Right lobe of liver (tissue), 6 donors: ENCODE results near the gene RASSF8. TPM values are rescaled to one million over a fixed set of nuclear protein-coding genes. Genes with fewer than 3 reads are reported as not detected.

Experiments
- ATAC-seq, 4 donors: fragments of 200-7000 bp; cut with Tn5 transposase; one replicate each; pipeline ENCODE4 v1.9.1; 2020; ENCODE audit warnings: mild to moderate bottlenecking in 4 of 4, moderate library complexity in 4 of 4
- DNase-seq, 3 donors: peaks; one replicate each; pipeline ENCODE4 v3.0.0-alpha.2; 2020
- H3K27ac ChIP-seq, 3 donors: fragments of 200-600 bp; one replicate each; pipeline ENCODE4 v1.8.0; 2022
- H3K27me3 ChIP-seq, 2 donors: fragments of 200-600 bp; one replicate each; pipeline ENCODE4 v1.8.0; 2022
- H3K36me3 ChIP-seq, 4 donors: fragments of 200-600 bp; sonication (generic) in 1 of 4; one replicate each; pipeline versions ENCODE4 v1.5.1 to v1.8.0; 2017 to 2022; ENCODE audit warnings: control low read depth in 1 of 4
- H3K4me1 ChIP-seq, 4 donors: fragments of 200-600 bp; sonication (generic) in 1 of 4; one replicate each; pipeline versions ENCODE4 v1.5.1 to v1.8.0; 2017 to 2022; ENCODE audit warnings: control low read depth in 1 of 4
- H3K4me3 ChIP-seq, 3 donors: fragments of 200-600 bp; one replicate each; pipeline ENCODE4 v1.8.0; 2022
- H3K9me3 ChIP-seq, 4 donors: fragments of 200-600 bp; sonication (generic) in 1 of 4; one replicate each; pipeline versions ENCODE4 v1.5.1 to v1.8.0; 2017 to 2022; ENCODE audit warnings: control low read depth in 1 of 4
- POLR2A ChIP-seq: fragments of 450-650 bp; IDR thresholded peaks from one replicate; pipeline ENCODE4 v1.6.1; 2017; ENCODE audit warnings: antibody characterized with exemption, mild to moderate bottlenecking
- WGBS: methylation state at CpG from one replicate; pipeline ENCODE4 v1.1.6; 2018; ENCODE audit warnings: low coverage, low lambda C conversion rate; ENCODE audit not compliant: insufficient coverage; ENCODE audit errors: missing lambda C conversion rate; 5-methylcytosine and 5-hydroxymethylcytosine counted together
- intact Hi-C, 2 donors: fragments of 100-400 bp; cut with DNase I; formaldehyde crosslinking; loops; one replicate each; pipeline versions ENCODE4 v1.11.2 to v1.14.1; 2022
- total RNA-seq, 6 experiments: library from RNA; depleted of rRNA in 2 of 6; stranded (reverse); fragments of >200 nt in 2 of 6; fragmentation: NEBNext Ultra II Directional in 3 of 6; extraction: Animal tissue kit (Norgen Biotek cat#: 25700) in 3 of 6; gene quantifications; one replicate each; pipeline versions ENCODE4 v1.1.0 to v1.2.4, GENCODE V29; 2016 to 2023
- TF ChIP-seq, protein P1 (sequence below), 4 donors: fragments of 200-600 bp in 3 of 4; fragments of 450-650 bp in 1 of 4; IDR thresholded peaks; one replicate each; pipeline versions ENCODE4 v1.5.1 to v1.8.0; 2016 to 2022; ENCODE audit warnings: antibody characterized with exemption in 4 of 4, mild to moderate bottlenecking in 2 of 4
- donor health status: DM: no; HTN: yes; CAD: no.
- donor health status: DM: no; HTN: no; CAD: no.
- donor health status: DM: no; HTN: no; CAD: no.
- donor health status: DM: no; HTN: yes; CAD: no.
- donor health status: DM: no; HTN: yes; CAD: no.

Gene RASSF8
- total RNA-seq, 6 experiments from 2014 or later: 3.9 to 12.4 (median 7.3) TPM

DNA sequence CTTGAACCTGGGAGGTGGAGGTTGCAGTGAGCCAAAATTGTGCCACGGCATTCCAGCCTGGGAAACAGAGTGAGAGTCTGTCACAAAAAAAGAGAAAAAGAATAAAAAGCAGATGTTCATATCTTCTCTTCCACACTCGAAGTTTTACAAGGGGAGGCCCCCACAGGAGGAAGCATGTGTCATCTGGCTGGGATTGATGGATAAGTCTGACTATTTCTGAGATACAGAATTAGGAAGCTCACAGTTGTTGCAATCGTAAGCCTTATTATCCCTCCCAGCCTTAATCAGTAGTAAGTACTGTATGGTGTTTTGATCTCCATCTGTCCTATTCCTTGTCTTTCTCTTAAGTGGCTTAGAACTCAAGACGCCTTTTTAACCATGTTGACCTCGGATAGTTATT, 31.9 kb upstream of the RASSF8 start:
- no peaks in the 10 kb centered on the region for H3K36me3 ChIP-seq
- no peaks in the 10 kb centered on the region for H3K9me3 ChIP-seq
- no peaks in the 10 kb centered on the region for H3K27me3 ChIP-seq
- no peak for ATAC-seq
- DNase-seq: no peak
- intact Hi-C loops: no loop called here
- no peaks in the 10 kb centered on the region for H3K4me1 ChIP-seq
- WGBS: 46% methylated on average over 5 of the region's 5 CpGs
- H3K4me3 ChIP-seq: no peak overlapping the region
- no peak overlapping the region for H3K27ac ChIP-seq
- TF ChIP-seq POLR2A: no peak
- TF ChIP-seq, protein P1, sequence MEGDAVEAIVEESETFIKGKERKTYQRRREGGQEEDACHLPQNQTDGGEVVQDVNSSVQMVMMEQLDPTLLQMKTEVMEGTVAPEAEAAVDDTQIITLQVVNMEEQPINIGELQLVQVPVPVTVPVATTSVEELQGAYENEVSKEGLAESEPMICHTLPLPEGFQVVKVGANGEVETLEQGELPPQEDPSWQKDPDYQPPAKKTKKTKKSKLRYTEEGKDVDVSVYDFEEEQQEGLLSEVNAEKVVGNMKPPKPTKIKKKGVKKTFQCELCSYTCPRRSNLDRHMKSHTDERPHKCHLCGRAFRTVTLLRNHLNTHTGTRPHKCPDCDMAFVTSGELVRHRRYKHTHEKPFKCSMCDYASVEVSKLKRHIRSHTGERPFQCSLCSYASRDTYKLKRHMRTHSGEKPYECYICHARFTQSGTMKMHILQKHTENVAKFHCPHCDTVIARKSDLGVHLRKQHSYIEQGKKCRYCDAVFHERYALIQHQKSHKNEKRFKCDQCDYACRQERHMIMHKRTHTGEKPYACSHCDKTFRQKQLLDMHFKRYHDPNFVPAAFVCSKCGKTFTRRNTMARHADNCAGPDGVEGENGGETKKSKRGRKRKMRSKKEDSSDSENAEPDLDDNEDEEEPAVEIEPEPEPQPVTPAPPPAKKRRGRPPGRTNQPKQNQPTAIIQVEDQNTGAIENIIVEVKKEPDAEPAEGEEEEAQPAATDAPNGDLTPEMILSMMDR (IDR thresholded peaks at IDR 0.05): no peak

DNA sequence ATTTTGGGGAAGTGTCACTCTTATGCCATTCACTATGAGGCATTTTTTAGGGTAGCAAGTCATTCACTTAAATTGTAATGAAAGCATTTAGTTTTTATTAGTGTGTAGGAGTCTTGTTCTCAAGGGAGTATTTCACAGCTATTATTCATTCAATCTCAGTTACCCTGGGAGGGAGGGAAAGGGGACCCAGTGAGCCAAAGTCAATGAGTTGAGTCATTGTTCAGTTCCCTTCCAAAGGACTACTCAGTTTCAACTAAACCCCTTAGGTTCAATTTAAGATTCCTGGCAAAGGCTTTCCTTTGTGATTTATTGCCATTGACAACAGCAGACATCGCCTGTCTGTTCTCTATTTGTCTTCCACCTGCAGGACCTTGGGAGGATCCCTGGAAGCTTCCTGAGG, 29.3 kb upstream of the RASSF8 start:
- DNase-seq: no peak
- H3K36me3 ChIP-seq: no peaks in the 10 kb centered on the region
- ATAC-seq: no peak
- intact Hi-C loops: no loop called here
- 60% methylated on average over 1 of the region's 1 CpG for WGBS
- no peak overlapping the region for H3K27ac ChIP-seq
- no peaks in the 10 kb centered on the region for H3K27me3 ChIP-seq
- H3K4me3 ChIP-seq: no peak overlapping the region
- no peaks in the 10 kb centered on the region for H3K9me3 ChIP-seq
- H3K4me1 ChIP-seq: no peaks in the 10 kb centered on the region
- TF ChIP-seq, protein P1 (IDR thresholded peaks at IDR 0.05): no peak
- TF ChIP-seq POLR2A: no peak

DNA sequence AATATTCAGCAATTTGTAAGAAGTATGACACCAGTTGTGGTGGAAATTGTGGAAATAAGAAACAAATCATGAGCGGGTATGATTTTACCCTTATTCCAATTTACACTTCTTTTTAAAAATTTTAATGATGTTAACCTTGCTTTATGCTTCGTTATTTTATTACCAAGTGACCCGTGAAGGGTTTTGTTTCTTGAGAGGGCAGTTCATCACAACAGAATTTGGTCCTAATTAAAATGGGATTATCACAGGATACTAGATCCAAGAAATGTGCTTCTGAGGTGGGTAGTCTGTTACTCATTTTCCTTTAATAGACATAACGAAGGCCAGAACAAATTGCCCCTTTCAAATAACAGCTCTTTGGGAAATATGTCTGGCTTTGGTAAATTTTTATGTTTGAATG, 25.5 kb upstream of the RASSF8 start:
- H3K27ac ChIP-seq: no peak overlapping the region
- DNase-seq (no peak), ATAC-seq (no peak)
- no peak overlapping the region for H3K4me3 ChIP-seq
- TF ChIP-seq, protein P1 (IDR thresholded peaks at IDR 0.05): no peak
- no peak for TF ChIP-seq POLR2A
- no peaks in the 10 kb centered on the region for H3K4me1 ChIP-seq
- no peaks in the 10 kb centered on the region for H3K9me3 ChIP-seq
- intact Hi-C loops: no loop called here
- H3K36me3 ChIP-seq: no peaks in the 10 kb centered on the region
- 74% methylated on average over 4 of the region's 4 CpGs for WGBS
- no peaks in the 10 kb centered on the region for H3K27me3 ChIP-seq

DNA sequence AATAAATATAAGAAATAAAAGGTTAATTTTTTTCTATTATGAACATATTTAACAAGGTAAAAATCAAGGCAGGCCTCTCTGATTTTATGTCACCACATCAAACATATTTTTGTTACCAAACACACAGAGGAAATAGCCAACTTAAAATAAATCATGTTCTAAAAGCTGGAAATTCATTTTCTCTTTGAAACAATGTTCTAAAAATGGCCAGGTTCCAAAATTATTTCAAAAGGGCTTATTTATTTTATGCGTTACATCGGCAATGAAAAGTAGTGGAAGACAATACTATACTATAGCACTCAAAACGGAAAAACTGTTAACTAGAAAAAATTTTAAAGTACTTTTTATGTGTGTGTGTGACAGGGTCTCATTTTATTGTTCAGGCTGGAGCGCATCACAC, 24.0 kb upstream of the RASSF8 start:
- 80% methylated on average over 4 of the region's 4 CpGs for WGBS
- Histone ChIP-seq H3K4me1 (no peaks in the 10 kb centered on the region), H3K27ac (no peak overlapping the region), H3K4me3 (no peak overlapping the region), H3K27me3 (no peaks in the 10 kb centered on the region), H3K36me3 (no peaks in the 10 kb centered on the region), H3K9me3 (no peaks in the 10 kb centered on the region)
- TF ChIP-seq, protein P1 (IDR thresholded peaks at IDR 0.05): no peak
- no peak for TF ChIP-seq POLR2A
- no peak for ATAC-seq
- DNase-seq: no peak
- intact Hi-C loops: no loop called here
